PC-3 (cell line): ENCODE data around the gene MYH7B.

Source experiments
- CTCF ChIP-seq: fragments of 300-600 bp; sonication (generic); conservative IDR thresholded peaks from 2 replicates; pipeline ENCODE4 v1.5.1; 2017; ENCODE audit warnings: antibody characterized with exemption, low read depth, mild to moderate bottlenecking, low read length
- EZH2 ChIP-seq: fragments of 300-600 bp; sonication (generic); IDR thresholded peaks from one replicate; pipeline ENCODE4 v1.6.1; 2017; ENCODE audit warnings: antibody characterized with exemption, mild to moderate bottlenecking, low read length; ENCODE audit not compliant: unreplicated experiment
- EZH2phosphoT487 ChIP-seq: fragments of 300-600 bp; sonication (generic); IDR thresholded peaks from 2 replicates; pipeline ENCODE4 v1.6.1; 2018; ENCODE audit warnings: mild to moderate bottlenecking, antibody characterized with exemption, low read length, borderline replicate concordance

GRCh38 chr20:34942301-34942700 is 13.4 kb upstream of the MYH7B start:
- TF ChIP-seq CTCF (no peak), EZH2phosphoT487 (no peak), EZH2 (no peak)
